Stimulated activated naive CD8-positive, alpha-beta T cell treated with anti-CD3 and anti-CD28 coated beads, Interleukin-15, amount 100 ng/mL, for 72 hours (primary cell): ENCODE measurements around the gene SEMA5A.
A peak's percentile ranks its signal among the peaks of the same experiment; 100 is the strongest.
"Not testable (repeated sequence)": the region's sequence is repeated elsewhere in the genome, so short reads cannot be mapped to it uniquely, and the experiment has no call there.

Source experiments
- ATAC-seq: fragments of 150-1000 bp; cut with Tn5 transposase; 2 replicates; pipeline ENCODE4 v1.10.0; 2021; ENCODE audit warnings: mild to moderate bottlenecking, moderate library complexity
- DNase-seq, 2 donors: peaks; one replicate each; pipeline ENCODE4 v3.0.0; 2021 to 2022
- H3K27ac Mint-ChIP-seq, 2 donors: one replicate each; pipeline ENCODE4 v1.8.0; 2022; ENCODE audit warnings: mild to moderate bottlenecking in 2 of 2, mixed read lengths in 2 of 2, moderate library complexity in 2 of 2
- H3K27me3 Mint-ChIP-seq: one replicate; pipeline ENCODE4 v1.8.0; 2022; ENCODE audit warnings: mixed read lengths
- H3K4me1 Mint-ChIP-seq: one replicate; pipeline ENCODE4 v1.8.0; 2022; ENCODE audit warnings: mild to moderate bottlenecking, mixed read lengths
- H3K4me3 Mint-ChIP-seq, 2 donors: one replicate each; pipeline ENCODE4 v1.8.0; 2022; ENCODE audit warnings: mild to moderate bottlenecking in 2 of 2, mixed read lengths in 2 of 2, moderate library complexity in 1 of 2
- H3K9me3 Mint-ChIP-seq, 2 donors: one replicate each; pipeline ENCODE4 v1.8.0; 2022; ENCODE audit warnings: mixed read lengths in 2 of 2

The SEMA5A gene

DNA sequence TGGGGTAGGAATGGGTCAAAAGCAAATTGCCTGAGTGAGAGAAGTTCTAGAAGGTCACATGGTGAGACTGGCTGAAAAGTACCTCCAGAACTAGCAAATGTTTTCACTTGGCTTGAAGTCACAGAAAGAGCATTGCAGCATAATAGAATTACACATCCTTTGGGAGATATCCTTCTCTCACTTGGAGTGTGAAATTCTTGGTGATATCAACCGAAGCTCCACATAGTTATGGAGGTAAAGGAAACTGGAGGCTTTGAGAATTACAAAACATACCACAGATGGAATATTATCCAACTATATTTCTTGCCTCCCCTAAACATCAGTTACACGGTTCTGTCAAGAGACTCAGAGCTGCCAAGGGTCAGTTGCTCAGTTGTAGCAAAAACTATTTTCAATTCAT is 182.4 kb downstream of the SEMA5A start:
- H3K4me1 Mint-ChIP-seq, result no peaks in the 10 kb centered on the region

DNA sequence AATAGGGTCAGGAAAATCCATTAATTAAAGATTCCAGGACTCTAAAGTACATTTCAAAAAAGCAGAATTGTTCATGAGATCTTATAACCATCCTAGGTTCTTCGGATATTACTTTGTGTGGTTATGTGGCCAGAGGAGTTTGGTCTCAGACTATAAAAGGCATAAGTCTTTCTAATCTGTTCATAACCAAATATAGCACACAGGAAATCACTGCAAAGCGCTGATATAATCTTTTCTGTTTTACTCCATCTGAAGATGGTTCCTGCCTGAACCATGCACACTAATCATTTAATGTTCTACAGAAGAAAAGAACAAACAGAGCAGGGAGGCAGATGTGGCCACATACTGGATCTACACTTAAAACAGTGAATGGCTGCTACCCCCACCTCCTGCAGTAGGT is 182.8 kb downstream of the SEMA5A start:
- H3K27me3 Mint-ChIP-seq, result no peaks in the 10 kb centered on the region
- H3K4me3 Mint-ChIP-seq, result no peak overlapping the region
- peaks cover 0 to 10% of the 10 kb centered on the region in 2 donors for H3K9me3 Mint-ChIP-seq
- no peak overlapping the region for H3K27ac Mint-ChIP-seq
- DNase-seq, result no peak
- ATAC-seq, result no peak
- no peaks in the 10 kb centered on the region for H3K4me1 Mint-ChIP-seq

More for the DNA sequence above, 182.4 kb downstream of the SEMA5A start:
- Mint-ChIP-seq H3K27me3 (no peaks in the 10 kb centered on the region), H3K27ac (no peak overlapping the region), H3K9me3 (peaks cover 0 to 10% of the 10 kb centered on the region in 2 donors), H3K4me3 (no peak overlapping the region)
- DNase-seq, result no peak
- ATAC-seq, result no peak

DNA sequence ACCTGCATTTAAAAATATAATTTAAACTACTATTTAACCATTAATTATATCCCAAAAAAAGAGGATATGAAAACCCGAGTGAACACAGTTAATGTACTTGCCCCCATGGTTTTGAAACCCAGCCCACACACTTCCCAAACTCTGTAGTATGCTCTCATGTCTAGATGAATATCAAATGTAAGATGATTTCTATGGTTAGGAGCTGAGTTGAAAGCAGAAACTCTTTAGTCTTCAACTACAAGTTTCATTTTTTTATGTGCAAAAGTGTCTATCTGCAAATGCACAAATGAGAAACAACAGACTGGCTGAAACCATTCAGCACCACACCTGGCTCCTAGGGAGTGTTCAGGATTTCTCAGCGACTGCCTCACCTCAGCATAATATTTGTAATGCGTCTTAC is 183.3 kb downstream of the SEMA5A start:
- Mint-ChIP-seq H3K4me1 (no peaks in the 10 kb centered on the region), H3K4me3 (no peak overlapping the region), H3K27me3 (no peaks in the 10 kb centered on the region), H3K27ac (no peak overlapping the region), H3K9me3 (peaks cover 0 to 10% of the 10 kb centered on the region in 2 donors)
- ATAC-seq, result no peak
- no peak for DNase-seq

DNA sequence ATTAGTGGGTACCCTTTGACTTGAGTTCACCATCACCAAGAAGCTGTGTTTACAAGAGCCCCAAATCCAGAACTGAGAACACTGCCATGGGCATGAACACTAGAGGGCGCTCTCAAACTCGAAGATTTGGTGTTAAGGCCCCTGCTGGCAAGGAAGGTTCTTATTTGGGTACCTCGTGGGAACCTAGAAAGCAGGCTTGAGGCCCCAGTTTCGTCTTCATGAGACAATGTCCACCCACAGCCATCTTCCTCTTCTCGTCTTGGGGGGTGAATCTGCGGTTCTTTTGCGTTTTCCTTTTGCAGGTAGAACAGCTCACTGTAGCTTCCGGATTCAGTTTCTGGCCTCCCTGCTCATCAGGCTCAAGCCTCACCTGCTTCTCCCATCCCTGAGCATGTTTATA is 184.0 kb downstream of the SEMA5A start:
- Mint-ChIP-seq H3K27me3 (no peaks in the 10 kb centered on the region), H3K4me1 (no peaks in the 10 kb centered on the region), H3K27ac (no peak overlapping the region), H3K4me3 (no peak overlapping the region), H3K9me3 (peaks cover 0 to 10% of the 10 kb centered on the region in 2 donors)
- peak; percentile 4 to 10 for DNase-seq
- no peak for ATAC-seq

DNA sequence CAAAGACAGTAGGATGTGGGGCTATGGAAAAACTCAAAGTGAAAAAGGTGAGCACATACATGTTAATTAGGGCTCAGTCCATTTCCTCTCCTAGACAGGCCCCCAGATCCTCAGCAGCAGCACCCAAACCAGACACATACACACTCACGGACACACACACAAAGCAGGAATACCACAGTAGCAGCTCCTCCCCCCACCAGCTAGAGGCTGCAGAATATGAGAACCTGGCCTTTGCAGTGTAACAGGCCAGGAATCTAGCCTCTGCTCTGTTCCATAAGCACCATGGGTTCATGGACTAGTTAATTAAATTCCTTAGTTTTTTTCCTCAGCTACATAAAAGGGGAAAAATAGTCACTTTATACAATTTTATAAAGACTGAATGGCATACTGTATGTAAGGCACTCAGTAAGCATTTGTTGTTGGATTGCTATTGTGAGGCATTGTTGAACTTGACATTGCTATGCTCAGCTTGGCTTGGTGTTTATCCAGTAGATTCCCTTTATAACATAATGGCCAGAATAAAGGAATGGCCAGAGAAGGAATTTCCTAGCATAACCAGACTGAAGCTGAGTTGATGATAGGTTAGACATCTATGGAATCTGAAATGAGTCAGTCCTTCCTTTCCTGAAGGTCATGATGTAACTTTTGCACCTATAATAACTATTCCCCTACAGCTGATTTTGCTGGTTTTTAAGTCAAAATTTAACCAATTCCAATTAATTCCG is 186.8 kb downstream of the SEMA5A start:
- Mint-ChIP-seq H3K27ac (no peak overlapping the region), H3K9me3 (peaks cover 11 to 22% of the 10 kb centered on the region in 2 donors), H3K27me3 (no peaks in the 10 kb centered on the region), H3K4me1 (no peaks in the 10 kb centered on the region), H3K4me3 (no peak overlapping the region)
- ATAC-seq, result no peak
- DNase-seq, result no peak

DNA sequence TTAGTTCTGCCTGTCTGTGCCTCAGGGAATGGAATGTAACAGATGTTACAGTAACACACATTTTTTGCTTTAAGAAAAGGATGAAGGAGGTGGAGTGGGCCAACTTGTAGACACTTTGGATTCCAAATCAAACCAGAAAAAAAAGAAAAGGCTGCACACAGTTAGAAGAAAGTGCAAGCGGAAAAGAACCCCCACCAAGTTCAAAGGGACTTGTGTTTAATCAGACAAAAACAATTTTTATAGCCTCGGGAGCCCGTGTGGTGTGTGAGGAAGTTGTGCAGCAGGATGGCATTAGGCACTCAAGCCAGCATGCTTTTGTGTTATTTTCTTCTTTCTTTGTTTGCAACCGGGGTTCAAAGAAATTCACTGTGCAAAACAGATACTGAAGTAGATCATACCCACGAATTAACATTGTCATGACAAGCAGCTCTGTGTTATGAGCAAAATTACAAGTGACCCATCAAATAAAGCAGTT is 189.5 kb downstream of the SEMA5A start:
- ATAC-seq, result no peak
- Mint-ChIP-seq H3K27me3 (no peaks in the 10 kb centered on the region), H3K9me3 (peaks cover 11 to 13% of the 10 kb centered on the region in 2 donors), H3K27ac (no peak overlapping the region), H3K4me1 (no peaks in the 10 kb centered on the region), H3K4me3 (no peak overlapping the region)
- DNase-seq, result no peak

DNA sequence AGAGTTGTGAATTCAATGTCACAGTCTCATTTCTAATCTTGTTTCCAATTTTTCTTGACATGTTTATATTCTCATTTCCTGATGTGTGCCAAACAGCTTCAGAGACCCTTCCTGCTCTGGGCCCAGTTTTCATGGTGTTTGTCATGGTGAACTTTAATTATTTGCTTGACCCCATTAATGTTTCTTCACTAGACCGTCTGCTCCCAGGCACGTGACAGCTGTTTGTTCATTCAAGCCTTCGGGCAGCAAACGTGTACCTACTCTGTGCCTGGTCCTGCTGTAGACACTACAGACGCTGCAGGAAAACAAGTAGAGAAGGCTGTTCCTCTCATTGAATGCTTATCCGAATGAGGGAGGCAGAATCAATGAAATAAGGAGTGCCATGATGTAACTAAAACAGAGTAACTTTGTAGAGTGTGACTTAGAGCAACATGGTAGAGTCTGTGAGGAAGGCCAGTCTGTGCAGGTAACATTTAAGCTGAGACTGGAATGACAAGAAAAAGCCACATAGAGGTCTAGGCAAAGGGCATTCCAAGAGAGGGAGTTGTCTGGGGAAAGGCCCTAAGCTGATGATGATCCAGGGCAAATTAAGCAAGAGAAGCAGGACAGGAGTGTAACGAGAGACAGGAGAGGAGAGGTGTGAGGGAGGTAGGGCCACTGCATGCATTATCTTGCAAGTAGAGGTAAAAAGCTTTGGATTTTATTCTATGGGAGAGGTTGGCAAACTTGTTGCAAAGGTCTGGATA is 191.4 kb downstream of the SEMA5A start:
- H3K27ac Mint-ChIP-seq, result no peak overlapping the region
- ATAC-seq (no peak), DNase-seq (no peak)
- no peak overlapping the region for H3K4me3 Mint-ChIP-seq
- peaks cover 11 to 13% of the 10 kb centered on the region in 2 donors for H3K9me3 Mint-ChIP-seq
- H3K4me1 Mint-ChIP-seq, result no peaks in the 10 kb centered on the region
- no peaks in the 10 kb centered on the region for H3K27me3 Mint-ChIP-seq

DNA sequence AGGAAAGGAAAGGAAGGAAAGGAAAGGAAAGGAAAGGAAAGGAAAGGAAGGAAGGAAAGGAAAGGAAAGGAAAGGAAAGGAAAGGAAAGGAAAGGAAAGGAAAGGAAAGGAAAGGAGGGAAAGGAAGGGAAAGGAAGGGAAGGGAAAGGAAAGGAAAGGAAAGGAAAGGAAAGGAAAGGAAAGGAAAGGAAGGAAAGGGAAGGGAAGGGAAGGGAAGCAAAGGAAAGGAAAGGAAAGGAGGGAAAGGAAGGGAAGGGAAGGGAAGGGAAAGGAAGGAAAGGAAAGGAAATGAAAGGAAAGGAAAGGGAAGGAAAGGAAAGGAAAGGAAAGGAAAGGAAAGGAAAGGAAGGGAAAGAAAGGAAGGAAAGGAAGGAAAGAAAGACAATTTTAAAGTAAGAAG is 192.8 kb downstream of the SEMA5A start:
- peaks cover 11 to 13% of the 10 kb centered on the region in 2 donors for H3K9me3 Mint-ChIP-seq
- H3K4me3 Mint-ChIP-seq, H3K4me1 Mint-ChIP-seq, H3K27me3 Mint-ChIP-seq, DNase-seq, H3K27ac Mint-ChIP-seq, ATAC-seq: not testable (repeated sequence)

DNA sequence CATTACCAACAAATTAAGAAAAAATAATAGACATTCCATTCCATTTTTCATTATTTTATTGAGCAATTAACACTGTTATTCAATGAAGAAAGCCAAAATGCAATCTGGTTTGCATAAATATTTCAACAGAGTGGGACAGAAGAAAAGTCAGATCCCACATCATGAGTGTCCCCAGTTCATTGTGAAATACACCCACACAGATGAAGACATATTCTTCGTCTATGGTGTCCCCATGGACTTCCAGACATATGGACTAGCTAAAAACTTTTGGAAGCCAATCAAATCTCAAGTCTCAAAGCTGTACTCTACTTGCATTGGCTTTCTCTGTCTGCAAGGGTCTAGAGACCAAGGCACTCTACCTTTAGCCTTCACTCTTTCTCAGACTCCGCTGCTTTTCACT is 194.3 kb downstream of the SEMA5A start:
- H3K27ac Mint-ChIP-seq, result no peak overlapping the region
- DNase-seq (no peak), ATAC-seq (no peak)
- no peaks in the 10 kb centered on the region for H3K27me3 Mint-ChIP-seq
- H3K4me1 Mint-ChIP-seq, result no peaks in the 10 kb centered on the region
- no peak overlapping the region for H3K4me3 Mint-ChIP-seq
- peaks cover 11 to 13% of the 10 kb centered on the region in 2 donors for H3K9me3 Mint-ChIP-seq

DNA sequence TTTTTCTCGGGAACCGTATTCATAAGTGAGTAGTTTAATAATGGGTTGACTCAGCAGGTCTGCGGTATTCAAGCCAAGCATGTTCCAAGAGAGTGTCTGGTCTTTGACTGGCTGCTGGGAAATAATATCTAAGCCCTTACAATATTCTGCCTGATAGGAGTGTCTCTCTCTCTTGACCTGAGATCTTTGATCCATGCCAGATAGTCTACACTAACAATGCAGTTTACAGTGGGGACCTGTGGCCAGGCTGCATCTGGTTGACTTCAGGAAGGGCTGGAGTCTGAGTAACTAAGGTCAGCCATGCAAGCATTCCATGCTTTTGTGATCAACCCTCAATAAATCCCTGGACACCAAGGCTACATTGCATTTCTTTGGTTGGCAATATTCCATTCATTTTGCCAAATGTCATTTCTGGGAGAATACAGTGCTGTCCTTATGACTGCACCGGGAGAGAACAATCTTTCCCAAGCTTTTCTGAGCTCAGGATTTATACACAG is 195.5 kb downstream of the SEMA5A start:
- no peaks in the 10 kb centered on the region for H3K4me1 Mint-ChIP-seq
- H3K27ac Mint-ChIP-seq, result no peak overlapping the region
- DNase-seq (no peak), ATAC-seq (no peak)
- no peak overlapping the region for H3K4me3 Mint-ChIP-seq
- H3K9me3 Mint-ChIP-seq, result peaks cover 10% of the 10 kb centered on the region in 2 donors
- no peaks in the 10 kb centered on the region for H3K27me3 Mint-ChIP-seq

DNA sequence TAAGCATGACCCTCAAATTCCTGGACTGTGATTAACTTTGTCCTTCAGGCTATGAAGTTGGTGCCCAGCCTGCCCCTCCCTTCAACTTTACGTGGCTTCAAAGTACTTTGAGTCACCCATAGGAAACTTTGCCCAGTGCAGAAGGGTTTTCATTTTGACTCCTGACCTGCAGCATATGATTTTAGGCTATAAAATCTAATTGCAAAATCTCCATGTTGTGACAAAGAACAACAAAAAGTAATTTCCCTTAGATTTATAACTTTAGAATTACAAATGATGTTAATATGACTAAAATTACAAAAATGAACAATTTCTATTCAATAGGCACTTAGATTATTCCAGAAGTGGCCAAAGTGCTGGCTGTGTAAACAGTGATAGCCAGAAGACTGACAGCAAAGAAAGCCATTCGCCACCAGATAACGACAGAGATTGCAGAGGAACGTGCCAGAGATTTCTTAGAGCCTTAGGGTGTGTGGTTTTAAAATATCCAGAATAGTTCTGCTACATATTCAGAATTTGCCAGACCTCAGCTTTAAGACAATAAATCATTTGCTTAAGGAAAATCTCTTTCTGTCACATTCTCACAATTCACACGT is 197.4 kb downstream of the SEMA5A start:
- Mint-ChIP-seq H3K9me3 (no peaks in the 10 kb centered on the region), H3K4me1 (no peaks in the 10 kb centered on the region), H3K27me3 (no peaks in the 10 kb centered on the region), H3K4me3 (no peak overlapping the region), H3K27ac (no peak overlapping the region)
- DNase-seq (no peak), ATAC-seq (no peak)

DNA sequence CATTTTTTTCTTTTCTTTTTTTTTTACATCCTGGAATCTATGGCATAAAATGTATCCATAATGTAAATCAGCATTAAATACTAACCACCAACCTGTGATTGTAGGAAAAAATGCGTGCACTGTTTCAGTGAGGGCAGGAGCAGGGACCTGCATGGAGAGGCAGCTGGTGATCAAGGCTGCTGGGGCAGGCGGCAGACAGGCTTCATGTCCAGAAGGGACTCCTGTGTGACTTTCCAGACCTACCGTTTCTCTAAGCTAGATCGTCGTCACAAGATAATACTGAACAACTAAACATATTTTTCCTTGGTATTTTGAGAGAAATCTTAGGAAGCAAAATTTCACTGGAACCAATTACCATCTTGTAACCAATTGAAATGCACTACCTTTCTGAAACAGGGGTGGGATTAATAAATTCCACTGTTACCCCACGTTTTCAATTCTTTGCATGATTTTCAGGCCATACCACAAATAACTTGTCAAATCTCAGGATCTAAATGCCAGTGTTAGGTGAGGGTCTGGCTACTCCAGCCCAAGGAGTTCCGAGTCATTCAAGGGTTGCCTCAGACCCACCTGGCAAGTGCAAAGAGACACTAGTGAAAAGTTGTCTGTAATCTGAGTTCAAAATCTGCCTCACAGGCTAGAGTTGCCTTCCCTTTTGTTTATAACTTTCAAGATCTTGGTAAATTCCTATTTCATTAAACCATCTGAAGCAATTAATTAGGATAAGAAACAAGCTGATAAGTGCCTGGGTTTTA is 198.2 kb downstream of the SEMA5A start:
- H3K4me1 Mint-ChIP-seq, result no peaks in the 10 kb centered on the region
- no peaks in the 10 kb centered on the region for H3K9me3 Mint-ChIP-seq
- DNase-seq, result no peak
- H3K4me3 Mint-ChIP-seq, result no peak overlapping the region
- no peaks in the 10 kb centered on the region for H3K27me3 Mint-ChIP-seq
- H3K27ac Mint-ChIP-seq, result no peak overlapping the region
- no peak for ATAC-seq

DNA sequence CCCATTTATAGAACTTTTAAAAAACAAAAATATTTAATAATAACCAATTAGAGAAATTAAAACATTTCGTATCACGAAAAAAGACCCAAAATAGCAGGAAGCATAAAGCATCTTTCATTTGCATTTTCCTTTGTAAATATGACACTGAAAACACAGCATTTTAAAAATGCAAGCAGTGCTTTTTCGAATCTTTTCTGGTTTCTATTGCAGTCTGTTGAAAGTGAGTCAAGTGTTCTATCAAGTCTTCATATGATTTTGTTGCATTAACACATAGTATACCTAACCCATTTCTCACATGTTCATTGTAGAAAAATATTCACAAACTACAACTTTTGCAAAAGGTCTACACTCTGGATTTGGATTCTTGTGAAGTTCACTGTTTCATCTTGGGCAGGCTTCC is 198.8 kb downstream of the SEMA5A start:
- H3K27ac Mint-ChIP-seq, result no peak overlapping the region
- no peaks in the 10 kb centered on the region for H3K9me3 Mint-ChIP-seq
- no peak overlapping the region for H3K4me3 Mint-ChIP-seq
- no peak for DNase-seq
- H3K27me3 Mint-ChIP-seq, result no peaks in the 10 kb centered on the region
- no peak for ATAC-seq
- H3K4me1 Mint-ChIP-seq, result no peaks in the 10 kb centered on the region

DNA sequence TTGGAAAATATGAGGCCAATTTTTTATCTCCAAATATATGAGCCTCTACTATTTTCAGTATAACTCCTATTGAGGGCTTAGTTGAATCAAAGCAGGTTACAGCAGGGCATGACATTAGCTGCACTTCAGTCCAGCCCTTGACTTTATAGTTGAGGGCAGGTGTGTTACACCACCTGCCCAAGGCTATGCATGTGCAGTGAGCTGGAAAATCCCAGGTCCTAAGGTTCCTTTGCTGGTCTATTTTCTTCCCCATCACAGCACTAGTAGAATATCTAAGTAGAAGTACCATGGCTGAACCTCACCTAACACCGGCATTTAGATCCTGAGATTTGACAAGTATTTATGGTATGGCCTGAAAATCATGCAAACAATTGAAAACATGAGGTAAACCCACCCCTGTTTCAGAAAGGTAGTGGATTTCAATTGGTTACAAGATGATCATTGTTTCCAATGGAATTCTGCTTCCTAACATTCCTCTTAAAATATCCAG is 201.1 kb downstream of the SEMA5A start:
- no peak overlapping the region for H3K27ac Mint-ChIP-seq
- DNase-seq, result no peak
- H3K27me3 Mint-ChIP-seq, result no peaks in the 10 kb centered on the region
- ATAC-seq, result no peak
- H3K4me1 Mint-ChIP-seq, result no peaks in the 10 kb centered on the region
- no peak overlapping the region for H3K4me3 Mint-ChIP-seq
- peaks cover 0 to 14% of the 10 kb centered on the region in 2 donors for H3K9me3 Mint-ChIP-seq

DNA sequence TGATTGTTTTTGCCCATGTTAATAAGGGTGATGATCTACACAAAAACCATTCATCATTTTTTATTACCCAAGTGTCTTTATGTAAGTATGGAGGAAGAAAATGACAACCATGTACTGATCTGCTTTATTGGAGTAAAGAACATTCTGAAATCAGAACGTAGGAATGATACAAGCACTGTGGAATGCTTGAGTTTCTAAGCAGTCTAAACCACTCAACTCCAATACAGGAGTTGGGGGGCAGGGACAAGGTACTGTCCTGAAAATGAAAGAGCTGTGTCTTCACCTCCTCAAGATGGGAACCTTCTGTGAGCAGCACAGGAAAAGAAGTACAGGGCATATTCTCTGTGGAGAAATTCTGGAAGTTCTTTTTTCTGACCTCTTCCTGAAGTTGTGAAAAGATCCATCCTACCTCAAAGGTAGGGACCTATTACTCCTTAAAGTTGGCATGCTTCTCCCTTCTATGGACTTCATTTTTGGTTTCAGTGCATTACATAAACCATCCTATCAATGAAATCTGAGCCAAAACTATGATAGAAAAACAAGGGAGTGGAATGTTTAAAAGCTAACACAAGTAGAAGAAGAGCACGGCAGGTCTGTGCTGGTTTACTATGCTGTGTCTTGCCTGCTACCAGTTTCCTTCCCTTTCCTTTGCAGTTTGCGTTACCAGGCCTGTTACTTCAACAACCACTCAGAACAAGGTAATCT is 202.6 kb downstream of the SEMA5A start:
- Mint-ChIP-seq H3K4me1 (no peaks in the 10 kb centered on the region), H3K9me3 (peaks cover 12 to 21% of the 10 kb centered on the region in 2 donors), H3K4me3 (no peak overlapping the region), H3K27me3 (no peaks in the 10 kb centered on the region), H3K27ac (no peak overlapping the region)
- no peak for DNase-seq
- ATAC-seq, result no peak
